Measurements from ENCODE around the gene DNAJC3.

Gene DNAJC3

GRCh38 chr13:95841894-95842293 lies 165.0 kb downstream of the DNAJC3 start:
- DNase-seq (ENCODE audit: low read depth in 2 of 2): no peak

GRCh38 chr13:95842898-95843297 lies 166.0 kb downstream of the DNAJC3 start:
- DNase-seq (ENCODE audit: low read depth in 2 of 2): no peak
